T-helper 2 cell treated with Interferon-gamma antibody and Interleukin-4, amounts not matched to agents 5 μg/mL and 100 μg/mL, for 36 hours (primary cell): ENCODE data around the gene HINT3.

Source experiments
- DNase-seq: peaks from one replicate; pipeline ENCODE4 v3.0.0; 2021; ENCODE audit warnings: low spot score
- H3K27ac Mint-ChIP-seq: one replicate; pipeline ENCODE4 v1.8.0; 2021; ENCODE audit warnings: mild to moderate bottlenecking, mixed read lengths
- H3K27me3 Mint-ChIP-seq: one replicate; pipeline ENCODE4 v1.8.0; 2021; ENCODE audit warnings: low read depth, mixed read lengths
- H3K36me3 Mint-ChIP-seq: one replicate; pipeline ENCODE4 v1.8.0; 2021; ENCODE audit warnings: low read depth, mixed read lengths
- H3K4me1 Mint-ChIP-seq: one replicate; pipeline ENCODE4 v1.8.0; 2021; ENCODE audit warnings: low read depth, mixed read lengths
- H3K4me3 Mint-ChIP-seq: one replicate; pipeline ENCODE4 v1.8.0; 2022; ENCODE audit warnings: mild to moderate bottlenecking, moderate library complexity, mixed read lengths
- H3K9me3 Mint-ChIP-seq: one replicate; pipeline ENCODE4 v1.8.0; 2021; ENCODE audit warnings: mixed read lengths

HINT3 gene

DNA sequence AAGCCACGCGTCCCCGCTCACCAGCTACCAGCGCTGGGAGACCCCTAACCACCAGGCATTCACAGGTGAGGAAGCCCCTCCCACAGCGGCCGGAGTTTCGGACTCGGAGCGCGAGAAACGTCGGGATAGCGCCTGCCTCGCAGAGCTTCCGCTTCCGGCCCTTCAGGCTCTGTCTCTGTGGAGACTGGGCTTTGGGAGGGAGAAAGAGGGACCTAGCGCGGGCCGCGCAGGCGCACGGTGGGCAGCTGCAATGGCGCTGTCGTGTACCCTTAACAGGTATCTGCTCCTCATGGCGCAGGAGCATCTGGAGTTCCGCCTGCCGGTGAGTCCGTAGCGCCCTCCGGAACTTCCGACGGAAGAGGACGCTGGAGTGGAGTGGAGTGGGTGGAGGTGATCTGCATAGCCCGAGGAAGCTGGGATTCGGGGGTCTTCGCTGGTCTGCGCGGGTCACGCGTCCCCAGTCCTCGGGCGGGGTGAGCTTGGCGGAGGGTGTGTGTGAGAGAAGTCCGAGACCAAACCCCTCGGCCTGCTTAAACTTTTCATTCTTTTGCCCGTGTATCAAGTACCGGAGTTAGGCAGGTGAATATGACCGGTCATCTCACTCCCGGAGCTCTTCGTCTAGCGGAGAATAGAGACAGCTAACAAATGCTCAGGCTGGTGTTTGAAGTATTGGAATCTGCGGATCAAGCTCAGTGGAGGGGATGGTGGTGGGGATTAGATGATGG is 29.9 kb downstream of the HINT3 start, which contains the start of gene TRMT11:
TRMT11 (plus strand) TSS at position 240 of the 725 bp plus-strand sequence; CDS start at position 251, 11 bp downstream.
- H3K4me3 Mint-ChIP-seq: peak within 1 kb of the TSS; percentile 19
- no peaks in the 10 kb centered on the region for H3K36me3 Mint-ChIP-seq
- H3K27ac Mint-ChIP-seq: no peak within 1 kb of the TSS
- peaks cover 11% of the 10 kb centered on the region for H3K4me1 Mint-ChIP-seq
- H3K9me3 Mint-ChIP-seq: no peaks in the 10 kb centered on the region
- no peaks in the 10 kb centered on the region for H3K27me3 Mint-ChIP-seq
- peak; percentile 80 for DNase-seq

DNA sequence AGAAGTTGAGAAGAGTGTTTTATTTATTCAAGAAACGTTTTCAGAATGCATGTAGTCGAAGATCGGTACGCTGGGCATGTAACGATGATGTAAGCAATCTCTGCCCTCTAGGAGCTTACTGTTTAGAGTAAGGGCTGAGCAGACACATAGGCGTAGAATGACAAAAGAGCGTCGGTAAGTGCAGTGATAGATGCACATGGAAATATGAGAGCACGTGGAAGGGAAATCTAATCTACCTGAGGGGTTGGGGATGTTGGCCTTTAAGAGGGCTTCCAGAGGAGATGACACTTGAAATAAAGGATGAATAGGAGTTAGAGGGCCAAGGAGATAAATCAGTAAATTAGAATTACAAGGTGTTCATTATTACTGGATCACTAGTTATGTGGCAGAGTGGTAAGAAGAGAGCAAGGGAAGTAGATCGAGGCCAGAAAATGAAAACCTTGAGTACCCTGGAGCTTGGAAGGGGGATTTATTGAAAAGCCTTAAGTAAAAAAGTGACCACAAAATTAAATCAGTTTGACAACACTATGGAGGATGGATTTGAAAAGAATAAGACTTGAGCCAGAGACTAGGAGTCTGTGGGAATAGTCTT is 30.6 kb downstream of the HINT3 start:
- DNase-seq: no peak
- no peaks in the 10 kb centered on the region for H3K36me3 Mint-ChIP-seq
- no peak overlapping the region for H3K27ac Mint-ChIP-seq
- H3K4me3 Mint-ChIP-seq: no peak overlapping the region
- H3K9me3 Mint-ChIP-seq: no peaks in the 10 kb centered on the region
- H3K4me1 Mint-ChIP-seq: peaks cover 11% of the 10 kb centered on the region
- H3K27me3 Mint-ChIP-seq: no peaks in the 10 kb centered on the region

DNA sequence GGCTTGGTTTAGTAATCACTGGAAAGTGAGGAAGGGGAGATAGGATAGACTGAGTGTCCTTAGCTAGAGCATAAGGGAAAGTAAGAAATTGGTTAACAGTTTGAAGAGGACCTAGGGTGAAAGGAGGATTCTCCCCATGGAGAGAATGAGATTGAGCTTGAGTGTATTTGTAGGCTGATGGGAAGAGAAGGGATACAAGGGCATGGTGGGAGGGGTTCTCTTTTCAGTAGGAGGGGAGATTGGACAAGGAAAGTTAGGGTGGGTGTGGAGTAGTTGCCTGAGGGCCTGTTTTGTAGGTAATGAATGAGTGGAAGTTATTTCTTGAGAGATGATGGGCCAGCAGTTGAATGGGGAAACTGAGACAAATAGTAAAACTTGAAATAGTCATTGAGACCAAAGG is 31.7 kb downstream of the HINT3 start:
- no peak overlapping the region for H3K4me3 Mint-ChIP-seq
- DNase-seq: no peak
- H3K36me3 Mint-ChIP-seq: no peaks in the 10 kb centered on the region
- H3K27ac Mint-ChIP-seq: no peak overlapping the region
- H3K4me1 Mint-ChIP-seq: peaks cover 11% of the 10 kb centered on the region
- no peaks in the 10 kb centered on the region for H3K9me3 Mint-ChIP-seq
- no peaks in the 10 kb centered on the region for H3K27me3 Mint-ChIP-seq

DNA sequence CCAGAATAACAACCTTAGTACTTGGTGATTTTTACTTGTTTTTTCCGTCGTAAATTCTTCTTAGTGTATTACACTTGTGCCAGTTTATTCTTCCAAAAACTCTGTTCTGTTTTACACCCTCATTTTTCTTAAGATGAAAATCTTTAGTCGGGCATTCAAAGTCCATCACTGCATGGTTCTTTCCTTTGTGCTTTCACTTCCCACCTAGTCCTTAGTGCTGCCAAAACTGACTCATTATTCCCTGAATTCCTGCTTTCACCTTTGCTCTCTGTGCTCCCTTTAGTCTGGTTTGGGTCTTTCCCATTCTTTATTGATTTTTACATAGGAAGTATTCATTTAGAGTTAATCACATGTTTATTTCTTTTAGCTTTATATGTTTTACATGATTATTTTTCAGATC is 33.1 kb downstream of the HINT3 start:
- no peak overlapping the region for H3K4me3 Mint-ChIP-seq
- H3K27ac Mint-ChIP-seq: no peak overlapping the region
- no peaks in the 10 kb centered on the region for H3K9me3 Mint-ChIP-seq
- no peak for DNase-seq
- peaks cover 11% of the 10 kb centered on the region for H3K4me1 Mint-ChIP-seq
- H3K27me3 Mint-ChIP-seq: no peaks in the 10 kb centered on the region
- no peaks in the 10 kb centered on the region for H3K36me3 Mint-ChIP-seq

DNA sequence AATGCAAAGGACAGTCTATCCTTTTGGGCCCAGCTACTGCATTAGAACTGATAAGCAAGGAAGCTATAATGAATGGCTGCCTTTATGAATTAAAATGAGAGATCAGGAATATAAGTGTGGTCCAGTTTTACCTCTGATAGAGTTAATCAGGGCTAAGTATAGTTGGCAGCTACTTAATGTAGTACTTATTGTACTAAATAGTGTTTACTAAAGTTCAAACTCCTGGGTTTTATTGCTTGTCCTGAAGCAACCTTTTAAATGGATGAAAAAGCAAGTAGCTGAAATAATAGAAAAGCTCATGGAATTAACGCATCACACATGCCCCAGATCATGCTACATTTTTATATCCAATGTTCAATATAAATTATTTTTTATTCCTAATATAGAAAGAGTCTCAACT is 35.1 kb downstream of the HINT3 start:
- no peaks in the 10 kb centered on the region for H3K27me3 Mint-ChIP-seq
- H3K4me3 Mint-ChIP-seq: no peak overlapping the region
- H3K9me3 Mint-ChIP-seq: no peaks in the 10 kb centered on the region
- no peak for DNase-seq
- H3K27ac Mint-ChIP-seq: no peak overlapping the region
- H3K4me1 Mint-ChIP-seq: peaks cover 15% of the 10 kb centered on the region
- H3K36me3 Mint-ChIP-seq: peaks cover 3% of the 10 kb centered on the region

DNA sequence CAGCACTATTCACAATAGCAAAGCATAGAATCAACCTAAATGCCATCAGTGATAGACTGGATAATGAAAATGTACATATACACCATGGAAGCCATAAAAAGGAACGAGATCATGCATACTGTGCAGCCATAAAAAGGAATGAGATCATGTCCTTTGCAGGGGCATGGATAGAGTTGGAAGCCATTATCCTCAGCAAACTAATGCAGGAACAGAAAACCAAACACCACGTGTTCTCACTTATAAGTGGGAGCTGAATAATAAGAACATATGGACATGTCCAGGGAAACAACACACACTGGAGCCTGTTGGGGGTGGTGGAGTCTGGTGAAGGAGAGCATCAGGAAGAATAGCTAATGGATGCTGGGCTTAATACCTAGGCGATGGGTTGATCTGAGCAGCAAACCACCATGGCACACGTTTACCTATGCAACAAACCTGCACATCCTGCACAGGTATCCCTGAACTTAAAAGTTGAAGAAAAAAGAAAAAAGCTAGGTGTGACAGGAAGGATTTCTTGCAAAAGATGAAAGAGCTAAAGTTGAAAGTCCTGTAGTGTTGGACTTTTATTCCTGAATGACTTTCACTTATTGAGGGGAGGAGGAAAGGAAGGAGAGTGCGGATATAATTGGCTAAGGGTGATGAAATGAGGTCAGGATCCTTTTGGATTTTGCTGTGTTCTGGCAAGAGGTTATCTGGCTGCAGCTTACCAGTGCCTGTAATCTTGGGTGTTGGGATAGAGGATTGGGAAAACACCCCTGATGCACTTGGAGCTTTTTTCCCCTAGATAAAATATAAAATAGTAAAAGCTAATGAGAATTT is 38.3 kb downstream of the HINT3 start:
- no peaks in the 10 kb centered on the region for H3K9me3 Mint-ChIP-seq
- DNase-seq: no peak
- no peak overlapping the region for H3K27ac Mint-ChIP-seq
- H3K4me3 Mint-ChIP-seq: no peak overlapping the region
- peaks cover 17% of the 10 kb centered on the region for H3K36me3 Mint-ChIP-seq
- peaks cover 8% of the 10 kb centered on the region for H3K4me1 Mint-ChIP-seq
- H3K27me3 Mint-ChIP-seq: no peaks in the 10 kb centered on the region

DNA sequence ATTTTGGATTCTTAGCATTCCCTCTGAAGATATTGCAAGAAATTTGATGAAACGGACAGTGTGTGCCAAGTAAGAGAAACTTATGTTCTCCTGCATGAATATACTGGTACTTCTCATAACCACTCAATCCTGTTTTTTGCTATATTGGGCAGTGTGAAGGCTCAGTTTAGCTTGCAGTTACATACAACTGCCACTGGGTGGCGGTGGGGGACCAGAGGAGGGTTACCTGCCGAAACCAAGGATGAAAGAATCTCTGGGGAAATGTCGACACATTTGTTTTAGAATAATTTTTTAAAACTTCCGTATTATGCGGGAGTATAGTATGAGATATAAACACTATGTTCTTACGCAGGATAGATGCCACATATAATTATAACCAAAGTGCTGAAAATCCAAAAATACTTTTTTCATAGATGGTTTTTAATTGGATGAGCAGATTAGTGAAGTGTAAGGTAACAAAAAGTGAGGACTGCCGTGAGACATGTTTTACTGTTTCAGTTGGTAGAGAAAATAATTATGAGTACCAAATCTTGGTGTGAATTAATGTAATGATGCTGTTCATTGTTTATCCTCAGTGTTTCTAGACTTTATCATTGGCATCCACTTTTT is 39.5 kb downstream of the HINT3 start:
- Mint-ChIP-seq H3K27ac (peak overlapping the region; percentile 4), H3K4me1 (peaks cover 7% of the 10 kb centered on the region), H3K36me3 (peaks cover 23% of the 10 kb centered on the region), H3K4me3 (peak overlapping the region; percentile 64), H3K9me3 (no peaks in the 10 kb centered on the region), H3K27me3 (no peaks in the 10 kb centered on the region)
- DNase-seq: peak; percentile 47

DNA sequence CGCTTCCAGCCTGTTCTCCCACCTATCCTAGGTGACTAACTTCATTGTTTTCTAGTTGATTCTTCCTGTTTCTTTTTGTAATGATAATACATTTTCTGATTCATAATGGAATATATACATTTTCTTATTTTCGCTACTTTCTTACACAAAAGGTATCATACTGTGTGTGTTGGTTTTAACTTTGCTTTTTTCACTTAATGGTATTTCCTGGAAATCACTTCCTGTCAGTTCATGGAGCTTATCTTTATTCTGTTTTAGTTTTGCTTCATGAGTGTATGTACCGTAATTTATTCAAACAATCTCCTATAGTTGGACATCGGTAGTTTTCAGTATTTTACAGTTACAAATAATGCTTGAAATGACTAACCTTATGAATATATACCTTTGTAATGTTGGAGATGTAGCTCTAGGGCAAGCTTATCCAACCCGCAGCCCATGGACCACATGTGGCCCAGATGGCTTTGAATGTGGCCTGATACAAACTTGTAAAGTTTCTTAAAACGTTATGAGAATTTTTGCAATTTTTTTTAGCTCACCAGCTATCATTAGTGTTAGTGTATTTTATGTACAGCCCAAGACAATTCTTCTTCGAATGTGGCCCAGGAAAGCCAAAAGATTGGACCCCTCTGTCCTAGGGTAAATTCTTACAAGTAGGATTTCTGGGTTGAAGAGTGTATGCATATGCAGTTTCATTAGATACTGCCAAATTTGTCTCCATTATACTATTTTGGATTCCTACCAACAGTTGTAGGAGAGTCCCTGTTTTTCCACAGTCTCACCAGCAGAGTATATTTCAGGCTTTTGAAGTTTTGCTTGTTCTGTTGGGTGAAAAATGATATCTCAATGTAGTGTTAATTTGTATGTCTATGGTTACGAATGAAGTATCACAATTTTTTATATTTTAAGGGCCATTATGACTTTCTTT is 46.4 kb downstream of the HINT3 start:
- DNase-seq: no peak
- H3K4me1 Mint-ChIP-seq: peaks cover 16% of the 10 kb centered on the region
- peak overlapping the region; percentile 63 for H3K4me3 Mint-ChIP-seq
- H3K36me3 Mint-ChIP-seq: peaks cover 41% of the 10 kb centered on the region
- no peaks in the 10 kb centered on the region for H3K27me3 Mint-ChIP-seq
- H3K27ac Mint-ChIP-seq: peak overlapping the region; percentile 76
- no peaks in the 10 kb centered on the region for H3K9me3 Mint-ChIP-seq

DNA sequence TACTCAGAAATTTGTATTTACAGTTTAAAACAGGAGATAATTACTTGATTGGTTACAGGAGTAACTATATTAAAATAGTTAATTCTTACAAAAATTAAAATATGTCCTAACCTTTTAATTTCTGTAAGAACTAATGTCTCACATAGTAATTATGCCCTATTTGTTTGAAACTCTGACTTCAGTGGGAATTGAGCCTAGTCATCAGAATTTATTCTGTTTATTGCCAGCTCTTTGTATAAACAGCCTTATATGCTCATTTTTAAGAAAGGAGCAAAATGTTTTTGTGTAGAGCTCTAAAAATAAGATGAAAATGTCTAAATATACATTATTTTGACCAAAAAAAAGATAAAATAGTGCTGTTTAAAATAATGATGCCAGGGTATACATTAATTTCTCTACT is 51.2 kb downstream of the HINT3 start:
- Mint-ChIP-seq H3K4me3 (no peak overlapping the region), H3K9me3 (no peaks in the 10 kb centered on the region), H3K27me3 (no peaks in the 10 kb centered on the region), H3K4me1 (peaks cover 10% of the 10 kb centered on the region), H3K27ac (no peak overlapping the region), H3K36me3 (peaks cover 29% of the 10 kb centered on the region)
- no peak for DNase-seq

DNA sequence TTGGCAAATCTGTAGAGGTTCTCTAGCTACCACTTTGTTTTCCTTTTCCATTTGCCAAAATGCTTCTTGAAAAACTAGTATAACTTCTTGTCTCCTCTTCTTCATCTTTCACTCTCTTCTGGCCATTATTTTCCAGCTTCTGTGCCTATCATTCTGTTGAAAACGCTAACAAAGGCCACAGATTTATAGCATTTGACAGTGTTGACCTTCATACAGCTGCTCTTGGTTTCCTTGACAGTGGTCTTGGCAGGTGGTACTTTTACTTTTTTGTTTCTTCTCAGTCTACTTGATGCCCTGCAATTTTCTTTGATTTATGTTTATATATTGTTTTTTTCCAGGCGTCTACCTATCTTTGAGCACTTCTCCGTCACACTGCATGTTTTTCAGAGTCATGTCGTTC is 53.5 kb downstream of the HINT3 start:
- no peak overlapping the region for H3K4me3 Mint-ChIP-seq
- no peaks in the 10 kb centered on the region for H3K9me3 Mint-ChIP-seq
- no peak for DNase-seq
- peaks cover 2% of the 10 kb centered on the region for H3K4me1 Mint-ChIP-seq
- H3K36me3 Mint-ChIP-seq: peaks cover 20% of the 10 kb centered on the region
- no peaks in the 10 kb centered on the region for H3K27me3 Mint-ChIP-seq
- no peak overlapping the region for H3K27ac Mint-ChIP-seq

DNA sequence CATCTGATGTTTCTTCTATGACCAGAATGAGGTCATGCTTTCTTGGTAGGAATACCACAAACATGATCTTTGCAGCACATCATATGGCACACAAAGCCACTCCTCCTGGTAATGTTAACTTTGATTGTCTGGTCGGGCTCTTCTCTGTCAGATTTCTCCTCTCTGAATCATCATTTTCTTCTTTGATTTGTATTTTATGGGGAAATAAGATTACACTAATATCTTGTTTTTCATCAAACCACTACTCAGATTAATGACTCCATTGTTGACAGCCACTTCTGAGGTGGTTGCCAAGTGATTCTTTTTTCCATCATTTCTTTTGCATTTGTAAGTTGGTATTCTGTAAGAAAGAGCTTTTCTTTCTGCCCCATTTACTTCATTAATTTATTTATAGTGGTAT is 59.3 kb downstream of the HINT3 start:
- H3K27me3 Mint-ChIP-seq: no peaks in the 10 kb centered on the region
- H3K9me3 Mint-ChIP-seq: no peaks in the 10 kb centered on the region
- peaks cover 4% of the 10 kb centered on the region for H3K4me1 Mint-ChIP-seq

DNA sequence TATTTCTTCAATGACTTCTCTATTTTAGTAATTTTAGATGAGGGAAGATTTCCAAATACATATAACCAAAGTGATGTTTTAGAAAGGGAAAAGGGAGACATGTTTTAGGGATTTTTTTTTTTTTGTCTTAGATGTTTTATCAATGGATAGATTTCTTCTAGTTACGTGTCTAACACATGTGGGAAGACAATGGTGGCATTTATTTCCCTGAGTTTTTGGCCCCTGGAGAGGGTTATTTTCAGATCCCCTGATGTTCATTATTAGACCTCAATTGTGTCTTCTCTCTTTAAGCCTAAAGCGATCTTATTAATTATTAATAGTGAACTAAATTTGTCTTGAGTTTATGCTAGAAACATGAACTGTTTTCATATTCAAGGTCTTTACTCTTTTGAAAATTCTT is 60.0 kb downstream of the HINT3 start:
- Mint-ChIP-seq H3K9me3 (no peaks in the 10 kb centered on the region), H3K27ac (no peak overlapping the region), H3K36me3 (peaks cover 26% of the 10 kb centered on the region), H3K4me3 (no peak overlapping the region), H3K4me1 (peaks cover 4% of the 10 kb centered on the region), H3K27me3 (no peaks in the 10 kb centered on the region)
- no peak for DNase-seq

More for the DNA sequence above, 59.3 kb downstream of the HINT3 start:
- Mint-ChIP-seq H3K36me3 (peaks cover 23% of the 10 kb centered on the region), H3K27ac (no peak overlapping the region), H3K4me3 (no peak overlapping the region)
- no peak for DNase-seq

DNA sequence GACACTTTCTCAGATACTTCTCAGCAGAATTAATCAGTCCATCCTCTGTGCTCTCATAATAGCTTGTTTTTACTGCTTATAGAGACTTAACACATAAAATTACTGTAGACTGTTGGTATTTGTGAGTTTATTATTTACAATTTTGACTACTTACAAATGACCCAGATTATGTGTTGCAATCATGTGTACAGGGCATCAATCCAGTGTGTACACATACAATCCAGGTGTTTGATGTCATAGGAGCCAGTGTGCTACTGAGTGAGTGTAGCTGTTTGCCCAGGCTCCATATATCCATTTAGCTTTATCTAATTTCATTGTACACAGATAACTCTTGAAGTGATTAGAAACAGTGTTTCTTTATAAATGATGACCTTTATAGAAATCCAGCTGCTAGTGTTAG is 61.1 kb downstream of the HINT3 start:
- Mint-ChIP-seq H3K36me3 (peaks cover 26% of the 10 kb centered on the region), H3K27ac (no peak overlapping the region), H3K4me3 (no peak overlapping the region), H3K27me3 (no peaks in the 10 kb centered on the region), H3K9me3 (no peaks in the 10 kb centered on the region), H3K4me1 (peaks cover 4% of the 10 kb centered on the region)
- no peak for DNase-seq
